Measurements from ENCODE around the gene UBE2D1.
"Not testable (repeated sequence)": the region's sequence is repeated elsewhere in the genome, so short reads cannot be mapped to it uniquely, and the experiment has no call there.

Gene UBE2D1

DNA sequence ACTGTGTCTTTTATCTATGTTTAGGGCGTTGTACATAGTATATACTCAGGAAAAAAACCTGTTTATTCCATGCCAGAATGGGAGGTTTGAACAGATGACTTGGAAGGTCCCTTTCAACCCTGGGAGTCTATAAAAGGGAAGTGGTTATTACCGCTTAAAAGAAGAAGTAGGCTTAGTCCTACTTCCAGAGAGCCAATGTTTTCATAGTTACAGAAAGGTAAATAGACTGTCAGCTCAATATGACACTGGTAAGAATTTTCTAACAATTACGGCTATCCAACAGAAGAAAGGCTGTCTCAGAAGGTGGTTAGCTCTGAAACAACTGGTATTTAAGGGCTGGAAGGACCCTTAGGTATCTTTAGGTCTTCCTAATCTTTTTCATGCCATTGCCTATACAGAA is 49.3 kb downstream of the UBE2D1 start:
- DNase-seq = peak; percentile 61 to 91 (median 78)

DNA sequence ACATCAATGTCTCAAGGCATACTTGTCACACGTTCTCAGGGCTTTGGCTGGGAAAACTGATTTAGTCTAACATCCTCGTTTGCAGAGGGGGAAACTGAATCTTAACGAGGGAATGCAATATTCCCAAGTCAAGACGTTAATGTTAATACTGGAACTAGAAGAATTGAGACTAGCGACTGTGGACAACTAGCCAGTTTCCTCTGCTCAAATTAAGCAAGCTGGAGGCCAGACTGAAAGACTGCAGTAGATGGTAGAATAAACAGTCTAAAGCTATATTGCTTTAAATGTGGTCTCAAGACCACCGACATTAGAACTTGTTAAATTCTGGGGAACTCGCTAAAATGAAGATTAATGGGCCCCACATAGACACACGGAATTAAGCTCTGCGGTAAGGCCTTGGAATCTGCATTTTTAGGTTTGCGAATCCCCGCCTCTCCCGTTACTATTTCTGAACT is 49.8 kb downstream of the UBE2D1 start:
- no peak for DNase-seq

DNA sequence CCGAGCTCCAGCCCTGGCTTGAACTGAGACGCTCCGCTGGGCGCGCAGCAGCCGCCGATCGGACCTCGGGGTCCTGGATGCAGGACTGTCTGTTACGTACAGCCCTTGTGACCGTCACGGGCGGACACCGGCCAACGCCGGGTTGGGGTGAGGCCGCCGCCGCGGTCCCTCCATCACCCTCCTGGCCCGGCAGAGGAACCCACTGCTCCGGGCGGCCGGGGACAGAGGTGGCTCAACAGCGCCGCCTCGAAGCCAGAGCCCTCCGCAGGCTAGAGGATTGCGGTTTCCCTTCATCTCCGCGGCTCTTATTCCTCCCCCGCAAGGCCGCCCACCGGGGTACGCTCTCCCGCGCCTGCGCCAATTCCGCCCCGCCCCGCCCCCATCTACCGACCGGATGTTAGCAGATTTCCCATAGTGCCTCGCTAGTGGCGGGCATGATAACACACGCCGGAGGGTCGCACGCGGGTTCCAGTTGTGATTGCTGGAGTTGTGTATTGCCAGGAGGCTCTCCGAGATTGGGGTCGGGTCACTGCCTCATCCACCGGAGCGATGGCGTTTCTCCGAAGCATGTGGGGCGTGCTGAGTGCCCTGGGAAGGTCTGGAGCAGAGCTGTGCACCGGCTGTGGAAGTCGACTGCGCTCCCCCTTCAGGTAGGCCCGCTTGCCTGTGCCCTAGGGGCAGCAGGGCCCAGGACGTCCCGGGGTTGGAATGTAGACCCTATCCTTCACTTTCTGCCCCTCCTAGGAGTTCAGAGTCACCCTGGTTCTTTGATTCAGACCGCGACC is 50.4 kb downstream of the UBE2D1 start, which contains the start of gene TFAM:
TSS of gene TFAM (plus strand) at position 412 of the 785 bp plus-strand sequence. CDS start at position 550, 138 bp downstream.
- DNase-seq = peak; percentile 89 to 97 (median 94)

DNA sequence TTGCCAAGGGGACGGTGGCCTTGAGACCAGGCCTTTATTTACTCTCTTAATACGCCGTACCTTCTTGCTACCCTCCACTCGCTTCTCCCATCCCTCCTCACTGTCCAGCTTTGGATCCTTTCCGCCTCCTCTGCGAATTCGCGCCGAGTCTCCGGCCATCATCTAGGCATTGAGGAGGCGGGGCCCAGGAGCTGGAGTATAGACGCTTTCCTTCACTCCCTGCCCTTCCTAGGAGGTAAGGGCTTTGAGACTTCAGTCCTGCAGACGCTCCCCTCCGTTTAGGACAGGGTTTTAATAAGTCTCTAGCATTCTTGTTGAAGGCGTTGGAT is 50.9 kb downstream of the UBE2D1 start:
- peak; percentile 16 to 44 (median 36) for DNase-seq

DNA sequence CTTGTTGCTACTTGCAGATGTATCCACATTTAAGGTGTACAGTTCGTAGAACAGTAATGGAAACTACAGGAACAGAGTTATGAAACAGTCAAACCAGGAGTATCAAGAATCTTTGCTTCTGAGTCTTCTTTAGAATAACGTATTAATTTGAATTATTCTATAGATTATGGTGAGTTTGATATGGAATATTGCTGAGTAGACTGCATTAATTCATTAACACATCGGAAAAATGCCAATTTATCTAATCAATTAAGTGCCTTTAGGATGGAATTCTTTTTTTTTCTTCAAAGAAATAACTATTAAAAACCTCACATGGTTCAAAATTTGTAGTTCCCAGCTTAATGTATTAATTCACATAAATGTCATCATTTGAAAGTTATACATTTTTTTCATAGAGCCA is 54.2 kb downstream of the UBE2D1 start:
- no peak for DNase-seq

DNA sequence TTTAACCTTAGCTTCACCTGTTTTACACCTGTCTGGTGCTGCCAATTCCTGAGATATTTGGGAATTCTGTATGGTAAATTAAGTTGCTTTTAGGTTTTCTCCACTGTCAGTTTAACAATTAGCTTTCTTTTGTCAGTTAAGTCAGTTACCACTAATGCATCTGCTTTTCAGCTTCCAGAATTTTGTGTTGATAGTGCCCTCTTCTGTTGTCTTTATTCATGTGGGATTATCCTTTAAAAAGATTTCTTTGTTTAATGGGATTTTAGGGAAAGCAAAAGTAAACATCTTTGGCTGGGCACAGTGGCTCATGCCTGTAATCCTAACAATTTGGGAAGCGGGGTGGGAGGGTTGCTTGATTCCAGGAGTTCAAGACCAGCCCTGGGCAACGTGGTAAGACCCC is 58.5 kb downstream of the UBE2D1 start:
- peak in 2 of 4 experiments; percentile 14 for DNase-seq

DNA sequence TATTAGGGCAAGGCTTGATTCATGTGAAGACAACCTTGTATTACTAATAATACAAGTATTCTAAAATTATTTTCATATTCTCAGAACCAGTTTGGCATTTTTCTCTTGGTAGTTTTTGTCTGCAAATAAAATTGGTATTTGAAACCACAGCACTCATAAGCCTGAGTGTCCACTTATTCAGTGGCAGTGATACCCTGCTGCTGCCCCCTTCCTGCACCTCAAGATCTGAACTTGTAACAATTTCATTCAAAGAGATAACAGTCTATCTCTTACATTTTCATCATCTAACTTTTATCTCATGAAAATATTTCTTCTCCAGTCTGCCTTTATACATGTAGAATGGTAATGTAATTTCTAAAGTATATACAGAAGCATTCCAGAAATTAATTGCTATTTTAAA is 59.7 kb downstream of the UBE2D1 start:
- no peak for DNase-seq

DNA sequence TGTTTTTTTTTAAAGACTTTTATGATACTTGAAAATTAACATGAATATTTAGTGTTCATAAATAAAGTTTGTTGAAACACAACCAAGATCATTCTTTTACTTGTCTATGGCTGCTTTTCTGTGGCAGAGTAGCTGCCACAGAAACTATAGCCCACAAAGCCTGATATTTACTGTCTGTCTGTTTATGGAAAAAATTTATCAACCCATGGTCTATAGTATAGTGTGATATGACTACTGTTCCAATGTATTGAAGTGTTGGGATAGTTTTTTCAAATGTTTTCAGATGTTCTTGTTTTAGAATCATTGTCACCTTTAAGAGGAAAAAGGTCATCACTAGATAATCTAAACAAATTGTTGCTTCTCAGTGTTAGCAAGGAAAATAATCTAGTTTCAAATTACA is 61.3 kb downstream of the UBE2D1 start:
- no peak for DNase-seq

DNA sequence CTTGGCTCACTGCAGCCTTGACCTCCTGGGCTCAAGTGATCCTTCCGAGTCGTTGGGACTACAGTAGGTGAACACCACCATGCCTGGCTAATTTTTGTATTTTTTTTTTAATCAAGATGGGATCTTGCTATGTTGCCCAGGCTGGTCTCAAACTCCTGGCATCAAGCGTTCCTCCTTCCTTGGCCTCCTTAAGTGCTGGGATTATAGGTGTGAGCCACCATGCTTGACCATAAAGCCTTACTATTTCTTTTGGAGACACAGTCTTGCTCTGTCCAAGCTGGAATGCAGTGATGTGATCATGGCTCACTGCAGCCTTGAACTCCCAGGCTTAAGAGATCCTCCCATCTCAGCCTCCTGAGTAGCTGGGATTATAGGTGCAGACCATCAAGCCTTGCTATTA is 63.0 kb downstream of the UBE2D1 start:
- no peak for DNase-seq

DNA sequence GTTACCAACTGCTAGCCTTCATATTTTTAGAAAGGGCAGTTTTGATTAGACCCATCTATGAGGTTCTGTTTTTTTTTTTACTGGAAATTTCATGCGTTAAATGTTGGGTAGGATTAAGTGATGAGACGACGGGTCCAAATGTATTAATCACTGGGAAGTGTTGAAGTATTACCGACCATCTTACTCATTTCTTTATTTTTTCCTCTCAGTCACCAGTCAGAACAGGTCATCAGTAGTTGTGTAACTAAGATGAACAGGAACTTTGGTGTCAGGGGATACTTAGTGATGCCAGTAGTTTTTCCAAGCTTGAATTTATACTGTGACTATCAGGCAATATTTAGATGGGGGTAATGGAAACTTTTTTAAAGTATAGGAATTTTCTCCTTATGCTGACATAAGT is 64.6 kb downstream of the UBE2D1 start:
- peak; percentile 4 to 69 (median 33) for DNase-seq

DNA sequence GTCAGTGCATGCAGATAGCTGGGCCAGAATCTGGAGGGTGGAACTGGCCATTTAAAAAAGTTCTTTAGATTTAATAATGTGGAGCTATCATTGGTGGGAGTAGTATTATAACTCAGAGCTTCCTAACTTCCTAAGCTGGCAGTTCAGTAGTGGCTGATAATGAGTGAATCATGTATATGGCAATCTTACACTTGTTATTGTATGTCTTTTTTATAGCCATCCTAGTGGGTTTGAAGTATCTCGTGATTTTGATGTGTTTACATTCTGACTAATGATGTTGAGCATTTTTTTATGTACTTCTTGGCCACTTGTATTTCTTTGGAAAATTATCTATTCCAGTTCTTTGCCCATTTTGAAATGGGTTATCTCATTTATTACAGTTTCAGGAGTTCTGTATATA is 65.8 kb downstream of the UBE2D1 start:
- DNase-seq = no peak

DNA sequence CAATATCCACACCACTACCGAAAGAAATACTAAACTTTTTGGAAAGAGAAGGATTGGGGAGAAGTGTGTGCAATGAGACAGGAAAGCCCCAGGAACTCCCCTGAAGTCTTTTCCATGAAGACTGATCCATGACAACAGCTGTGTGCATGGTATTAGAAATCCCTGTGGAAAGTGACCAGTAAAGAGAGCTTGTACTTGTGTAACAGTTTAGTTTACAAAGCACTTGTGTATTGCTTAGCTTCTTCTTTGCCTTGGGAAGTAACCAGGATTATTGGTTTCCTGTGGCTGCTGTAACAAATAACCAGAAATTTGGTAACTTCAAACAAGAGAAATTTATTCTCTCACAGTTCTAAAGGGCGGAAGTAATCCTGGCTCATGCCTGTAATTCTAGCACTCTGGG is 69.2 kb downstream of the UBE2D1 start:
- no peak for DNase-seq

DNA sequence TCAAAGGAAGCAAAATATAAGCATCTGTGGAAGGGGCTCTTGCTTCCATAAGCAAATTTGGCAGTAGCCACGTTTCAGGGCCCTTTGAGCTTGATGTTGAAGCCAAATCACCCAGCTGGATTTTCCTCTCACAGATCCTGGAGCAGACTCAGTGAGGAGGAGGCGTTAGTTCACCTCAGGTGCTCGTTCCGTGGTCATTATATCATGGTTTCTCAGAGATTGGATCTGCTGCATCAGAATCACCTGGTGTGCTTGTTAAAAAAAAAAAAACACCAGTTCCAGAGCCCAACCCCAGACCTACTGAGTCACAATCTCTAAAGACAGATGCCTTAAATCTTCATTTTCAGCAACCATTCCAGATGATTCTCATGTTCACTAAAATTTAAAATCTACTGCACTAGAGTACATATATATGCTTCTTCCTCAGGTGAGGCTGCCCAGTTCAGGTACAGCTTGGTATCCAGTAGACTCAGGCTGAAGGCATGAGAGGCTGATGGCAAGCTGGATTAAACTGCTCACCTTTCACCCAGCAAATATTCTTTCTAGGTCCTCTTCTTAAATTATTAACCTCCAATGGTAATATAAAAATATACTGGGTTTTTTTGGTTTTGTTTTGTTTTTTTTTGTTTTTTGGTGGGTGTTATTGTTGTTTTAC is 75.3 kb downstream of the UBE2D1 start:
- DNase-seq = no peak

DNA sequence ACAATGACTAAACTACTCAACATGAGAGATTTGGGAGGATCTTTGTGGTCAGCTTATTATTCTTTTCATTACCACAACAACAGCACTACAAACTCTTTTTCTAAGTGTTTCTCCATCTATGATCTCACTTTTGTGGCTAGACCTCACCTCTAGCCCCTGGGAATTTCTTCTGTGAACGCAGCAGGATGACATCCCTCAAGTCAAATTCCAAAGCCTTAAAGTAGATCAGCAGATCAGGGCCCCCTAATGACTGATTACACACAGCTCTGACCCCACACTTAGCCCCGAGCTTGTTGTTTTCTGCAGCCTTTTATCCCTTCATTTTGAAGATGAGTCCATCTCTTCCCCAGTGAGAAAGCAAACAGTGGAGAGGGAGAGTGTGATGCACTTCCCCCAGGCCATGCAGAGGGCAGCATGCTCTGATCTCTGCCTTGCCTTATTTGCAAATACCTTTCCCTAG is 77.7 kb downstream of the UBE2D1 start:
- no peak for DNase-seq

DNA sequence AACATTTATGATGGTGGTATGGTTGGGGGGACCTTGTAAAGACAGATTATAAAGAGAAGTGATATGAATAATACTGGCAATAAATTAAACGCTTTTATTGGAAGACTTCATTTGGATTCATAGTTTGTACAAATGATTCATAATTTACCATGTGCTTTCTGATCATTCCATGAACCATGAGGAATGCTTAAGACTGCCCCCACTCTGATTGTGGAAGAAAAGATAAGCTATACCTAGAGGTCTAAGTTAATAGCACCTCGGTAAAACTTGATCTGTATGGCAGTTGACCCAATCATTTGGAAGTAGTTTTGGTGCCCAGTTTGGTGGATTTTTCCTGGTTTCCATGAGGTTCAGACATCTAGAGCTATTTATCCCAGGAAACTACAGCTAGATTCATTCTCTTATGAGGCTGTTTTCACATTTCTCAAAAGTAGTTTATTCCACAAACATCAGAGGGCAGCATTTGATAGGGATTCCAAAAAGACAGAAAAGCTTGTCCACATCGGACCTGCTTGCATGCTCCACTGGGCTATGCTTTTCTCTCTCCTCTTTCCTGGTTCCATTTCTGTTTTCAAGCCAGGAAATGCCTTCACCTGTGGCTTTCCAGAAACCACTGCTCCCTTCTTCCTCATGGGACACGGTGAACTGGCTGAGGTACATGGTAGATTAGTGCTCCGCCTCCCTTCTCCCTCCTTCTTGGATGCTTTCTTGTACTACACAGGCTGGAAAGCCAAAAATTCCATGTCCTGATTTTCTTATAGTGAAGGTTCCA is 79.7 kb downstream of the UBE2D1 start:
- no peak for DNase-seq

DNA sequence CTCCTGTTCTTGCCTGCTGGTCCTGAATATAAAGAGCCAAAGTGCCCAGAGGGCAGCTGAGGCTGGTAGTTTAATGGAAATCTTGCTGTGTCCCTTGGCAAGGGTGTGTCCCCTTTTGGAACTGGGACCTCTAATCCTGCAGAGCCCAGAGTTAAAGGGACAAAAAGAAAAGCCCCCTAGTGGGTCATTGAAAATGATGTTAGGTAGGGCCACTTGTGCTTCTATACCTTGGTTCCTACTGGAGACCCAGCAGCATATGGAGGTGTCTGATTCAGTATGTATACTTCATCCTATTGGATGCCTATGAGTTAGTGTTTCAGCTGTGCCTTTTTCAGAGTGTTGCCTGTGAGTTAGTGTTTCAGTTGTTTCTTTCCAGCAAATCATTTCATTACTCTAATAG is 81.0 kb downstream of the UBE2D1 start:
- no peak for DNase-seq

DNA sequence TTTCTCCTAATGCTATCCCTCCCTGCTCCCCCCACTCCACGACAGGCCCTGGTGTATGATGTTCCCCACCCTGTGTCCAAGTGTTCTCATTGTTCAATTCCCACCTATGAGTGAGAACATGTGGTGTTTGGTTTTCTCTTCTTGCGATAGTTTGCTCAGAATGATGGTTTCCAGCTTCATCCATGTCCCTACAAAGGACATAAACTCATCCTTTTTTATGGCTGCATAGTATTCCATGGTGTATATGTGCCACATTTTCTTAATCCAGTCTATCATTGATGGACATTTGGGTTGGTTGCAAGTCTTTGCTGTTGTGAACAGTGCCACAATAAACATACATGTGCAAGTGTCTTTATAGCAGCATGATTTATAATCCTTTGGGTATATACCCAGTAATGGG is 83.1 kb downstream of the UBE2D1 start:
- DNase-seq = not testable (repeated sequence)

Measured in suppressor macrophage (primary cell).